Upper lobe of left lung (tissue), 4 donors: ENCODE data around the gene ZNF729.

Experiments used
- EP300 ChIP-seq, 4 donors: sonication (generic); formaldehyde crosslinking; IDR thresholded peaks; one replicate each; pipeline ENCODE4 v1.5.1; 2017; ENCODE audit warnings: antibody characterized with exemption in 4 of 4, control low read depth in 2 of 4
- POLR2A ChIP-seq, 4 donors: fragments of 450-650 bp; IDR thresholded peaks; one replicate each; pipeline ENCODE4 v1.5.1; 2016 to 2017; ENCODE audit warnings: antibody characterized with exemption in 4 of 4, mild to moderate bottlenecking in 2 of 4
- POLR2AphosphoS5 ChIP-seq, 2 donors: sonication (generic); formaldehyde crosslinking; IDR thresholded peaks; one replicate each; pipeline ENCODE4 v1.5.1; 2017; ENCODE audit warnings: antibody characterized with exemption in 2 of 2
- TF ChIP-seq, protein P1 (sequence below), 6 experiments: fragments of 450-650 bp in 4 of 6; fragments of 200-600 bp in 2 of 6; sonication (generic) in 2 of 6; IDR thresholded peaks; one replicate each; pipeline ENCODE4 v1.5.1; 2016 to 2019; ENCODE audit warnings: antibody characterized with exemption in 6 of 6

GRCh38 chr19:22332924-22333323, 46.7 kb downstream of the ZNF729 start:
- TF ChIP-seq, protein P1, sequence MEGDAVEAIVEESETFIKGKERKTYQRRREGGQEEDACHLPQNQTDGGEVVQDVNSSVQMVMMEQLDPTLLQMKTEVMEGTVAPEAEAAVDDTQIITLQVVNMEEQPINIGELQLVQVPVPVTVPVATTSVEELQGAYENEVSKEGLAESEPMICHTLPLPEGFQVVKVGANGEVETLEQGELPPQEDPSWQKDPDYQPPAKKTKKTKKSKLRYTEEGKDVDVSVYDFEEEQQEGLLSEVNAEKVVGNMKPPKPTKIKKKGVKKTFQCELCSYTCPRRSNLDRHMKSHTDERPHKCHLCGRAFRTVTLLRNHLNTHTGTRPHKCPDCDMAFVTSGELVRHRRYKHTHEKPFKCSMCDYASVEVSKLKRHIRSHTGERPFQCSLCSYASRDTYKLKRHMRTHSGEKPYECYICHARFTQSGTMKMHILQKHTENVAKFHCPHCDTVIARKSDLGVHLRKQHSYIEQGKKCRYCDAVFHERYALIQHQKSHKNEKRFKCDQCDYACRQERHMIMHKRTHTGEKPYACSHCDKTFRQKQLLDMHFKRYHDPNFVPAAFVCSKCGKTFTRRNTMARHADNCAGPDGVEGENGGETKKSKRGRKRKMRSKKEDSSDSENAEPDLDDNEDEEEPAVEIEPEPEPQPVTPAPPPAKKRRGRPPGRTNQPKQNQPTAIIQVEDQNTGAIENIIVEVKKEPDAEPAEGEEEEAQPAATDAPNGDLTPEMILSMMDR (IDR thresholded peaks at IDR 0.05) = no peak
- TF ChIP-seq POLR2AphosphoS5 (IDR thresholded peaks at IDR 0.05) (no peak), EP300 (IDR thresholded peaks at IDR 0.05) (no peak), POLR2A (IDR thresholded peaks at IDR 0.05) (no peak)
